GM10847 (cell line): Measurements from ENCODE around the gene CUL4A.

Source experiments
- POLR2A ChIP-seq: IDR thresholded peaks from 2 replicates; pipeline ENCODE4 v1.6.1; 2011; ENCODE audit not compliant: insufficient read length; ENCODE audit errors: extremely low read depth

The CUL4A gene

DNA sequence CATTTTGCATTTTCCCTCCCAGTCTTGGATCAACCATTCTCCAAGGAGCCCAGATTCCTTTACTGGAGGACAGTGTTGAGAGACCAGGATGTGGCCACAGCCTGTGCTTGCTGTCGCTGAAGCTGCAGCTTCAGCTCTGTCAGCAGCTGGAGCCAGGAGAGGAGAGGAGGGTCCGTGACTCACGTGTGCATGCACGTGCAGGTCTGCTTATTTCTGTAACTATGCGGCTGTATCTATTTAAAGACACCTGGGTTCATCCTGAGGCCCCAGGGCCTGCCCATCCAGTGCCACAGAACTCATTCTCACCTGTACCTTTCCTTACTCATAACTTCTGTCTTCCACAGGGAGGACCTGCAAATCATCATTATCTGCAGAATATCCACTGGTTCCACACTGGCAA, 79.5 kb downstream of the CUL4A start:
- TF ChIP-seq POLR2A = no peak

DNA sequence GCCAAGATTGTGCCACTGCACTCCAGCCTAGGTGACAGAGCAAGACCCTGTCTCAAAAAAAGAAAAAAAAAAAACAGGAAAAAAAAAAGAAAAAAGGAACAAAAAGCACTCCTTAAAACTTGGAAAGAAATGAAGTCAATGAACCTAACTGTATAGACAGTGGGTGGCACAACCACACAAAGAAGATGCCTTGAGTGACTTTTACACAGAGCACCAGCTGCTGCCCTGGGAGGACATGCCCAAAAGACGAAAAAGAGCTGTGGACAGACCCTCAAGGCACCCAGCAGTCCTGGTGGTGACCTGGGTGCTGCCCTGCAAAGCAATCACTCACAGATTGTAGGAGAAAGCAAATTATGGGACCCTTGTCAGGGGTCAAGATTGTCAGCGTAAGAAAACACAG, 81.7 kb downstream of the CUL4A start:
- TF ChIP-seq POLR2A = no peak

DNA sequence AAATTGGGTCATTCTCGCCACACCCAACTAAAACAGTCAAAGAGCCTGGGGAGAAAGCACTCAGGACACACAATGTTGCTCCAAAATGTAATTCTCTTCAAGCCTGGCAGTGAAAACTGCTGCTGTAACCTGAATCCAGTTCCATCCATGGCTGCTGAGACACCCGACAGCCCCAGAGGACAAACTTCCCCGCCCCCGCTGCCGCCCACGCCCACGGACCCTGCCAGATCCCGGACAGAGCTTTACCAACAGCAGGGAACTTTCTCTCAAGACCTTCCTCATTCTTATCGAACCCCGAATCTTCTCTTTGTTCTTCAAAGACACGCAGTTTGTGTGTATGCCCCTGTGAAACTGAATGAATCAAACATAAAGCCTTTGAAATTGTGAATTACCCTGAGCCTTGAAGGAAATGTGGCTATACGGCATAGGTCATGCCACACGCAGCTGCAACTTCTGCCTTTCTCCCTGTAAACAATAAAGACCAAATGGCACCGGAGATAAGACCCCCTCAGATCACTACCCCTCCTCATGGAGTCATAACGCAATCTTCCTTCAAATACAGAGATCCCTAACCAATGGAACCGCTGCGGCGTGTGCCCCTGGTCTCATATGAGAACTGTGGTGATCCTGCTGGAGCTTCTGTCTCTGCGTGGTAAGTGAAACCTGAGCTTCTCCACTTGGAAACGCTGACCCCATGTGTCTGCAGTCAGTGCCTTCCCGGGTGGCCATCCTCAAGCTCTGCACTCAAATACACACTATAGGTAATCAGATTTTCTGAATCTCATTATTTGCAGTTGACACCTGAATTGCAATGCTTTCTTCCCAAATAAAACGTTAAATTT, 82.8 kb downstream of the CUL4A start:
- no peak for TF ChIP-seq POLR2A

DNA sequence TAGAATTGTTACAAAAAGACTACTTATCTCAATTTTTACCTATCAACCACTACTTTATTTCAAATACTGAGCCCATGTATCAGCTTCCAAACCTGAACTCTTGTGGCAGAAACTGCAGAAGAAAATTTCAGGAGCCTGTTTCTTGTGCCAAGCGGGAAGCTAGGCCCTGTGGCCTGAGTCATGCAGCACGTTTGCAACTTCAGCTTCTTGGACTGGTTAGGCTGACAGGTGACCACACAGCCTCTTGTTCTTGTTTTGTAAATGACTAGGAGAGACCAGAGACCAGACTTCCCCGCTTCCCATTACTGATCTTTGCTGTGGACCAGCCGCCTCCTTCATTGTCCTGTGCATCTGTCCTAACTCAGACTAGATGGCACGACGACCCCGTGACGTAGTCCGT, 84.3 kb downstream of the CUL4A start:
- TF ChIP-seq POLR2A = no peak

DNA sequence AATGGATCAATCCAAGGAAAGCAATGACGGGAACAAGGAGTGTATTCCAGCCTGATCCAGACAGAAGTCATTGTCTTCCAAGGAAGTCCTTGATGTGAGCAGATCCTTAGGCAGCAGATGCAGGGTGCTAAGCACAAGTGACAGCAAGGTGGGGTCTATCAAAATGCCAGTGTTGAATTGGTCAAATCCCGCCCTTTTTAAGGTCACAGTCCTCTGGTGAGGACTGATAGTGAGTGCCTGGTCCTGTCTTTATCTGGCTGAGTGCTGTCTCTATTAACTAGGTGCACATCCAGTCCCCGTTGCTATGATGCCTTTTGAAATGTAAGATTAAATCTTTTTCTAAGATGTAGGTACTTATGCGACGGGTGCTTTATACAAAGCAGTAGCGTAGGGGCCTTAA, 86.4 kb downstream of the CUL4A start:
- no peak for TF ChIP-seq POLR2A

DNA sequence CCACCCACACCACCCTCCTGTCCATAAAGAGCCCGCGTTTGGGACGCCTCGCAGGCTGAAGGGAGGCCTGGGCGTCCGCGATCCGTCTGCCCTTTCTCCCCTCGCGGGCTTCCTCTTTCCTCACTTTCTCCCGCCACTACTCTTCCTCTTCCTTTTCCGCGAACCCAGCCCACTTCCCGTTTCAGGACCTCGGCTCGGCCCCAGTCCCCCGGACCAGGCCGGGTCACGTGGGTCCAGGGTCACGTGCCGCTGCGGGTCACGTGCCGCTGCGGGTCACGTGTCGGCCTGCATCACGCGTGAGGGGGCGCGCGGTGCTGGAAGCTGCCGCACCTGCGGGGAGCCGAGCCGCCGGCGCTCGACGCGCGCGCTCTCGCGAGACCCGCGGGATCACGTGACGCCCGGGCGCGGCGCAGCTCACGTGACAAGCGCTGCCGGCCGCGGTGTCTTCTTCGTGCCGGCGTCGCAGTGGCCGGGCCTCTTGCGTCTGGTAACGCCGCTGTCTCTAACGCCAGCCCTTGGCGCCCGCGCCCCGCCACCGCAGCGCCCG, 87.5 kb downstream of the CUL4A start, which contains the start of gene LAMP1:
TSS of gene LAMP1 (plus strand) at position 417 of the 547 bp plus-strand sequence. CDS start 196 bp downstream, outside the sequence.
- TF ChIP-seq POLR2A = peak; percentile 60

DNA sequence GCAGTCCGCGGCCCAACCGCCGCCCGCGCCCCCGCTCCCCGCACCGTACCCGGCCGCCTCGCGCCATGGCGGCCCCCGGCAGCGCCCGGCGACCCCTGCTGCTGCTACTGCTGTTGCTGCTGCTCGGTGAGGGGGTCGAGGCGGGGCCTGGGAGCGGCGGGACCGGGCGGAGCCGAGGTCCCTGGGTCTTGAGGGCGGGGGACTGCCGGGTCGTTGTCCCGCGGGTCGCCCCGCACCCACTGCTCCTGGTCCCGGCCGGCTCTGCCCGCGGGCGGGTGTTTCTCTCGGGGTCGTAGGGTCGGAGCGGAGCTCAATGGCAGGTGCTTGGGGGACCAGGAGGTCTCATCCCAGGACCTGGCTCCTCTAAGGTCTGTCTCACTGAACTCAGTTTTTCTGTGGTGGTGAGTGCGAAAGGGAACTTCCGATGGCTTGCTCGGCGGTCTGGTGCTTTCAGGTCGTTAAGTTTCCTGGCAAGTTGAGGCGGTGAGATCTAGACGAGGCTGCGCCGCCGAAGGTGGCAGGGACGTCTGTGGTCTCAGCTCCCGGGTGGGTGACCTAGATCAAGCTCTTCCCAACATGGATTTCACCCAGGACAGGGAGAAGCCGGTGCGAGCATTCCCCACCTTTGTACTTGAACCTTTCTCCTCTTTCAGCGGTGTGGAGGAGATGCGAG, 88.1 kb downstream of the CUL4A start:
- TF ChIP-seq POLR2A = no peak

DNA sequence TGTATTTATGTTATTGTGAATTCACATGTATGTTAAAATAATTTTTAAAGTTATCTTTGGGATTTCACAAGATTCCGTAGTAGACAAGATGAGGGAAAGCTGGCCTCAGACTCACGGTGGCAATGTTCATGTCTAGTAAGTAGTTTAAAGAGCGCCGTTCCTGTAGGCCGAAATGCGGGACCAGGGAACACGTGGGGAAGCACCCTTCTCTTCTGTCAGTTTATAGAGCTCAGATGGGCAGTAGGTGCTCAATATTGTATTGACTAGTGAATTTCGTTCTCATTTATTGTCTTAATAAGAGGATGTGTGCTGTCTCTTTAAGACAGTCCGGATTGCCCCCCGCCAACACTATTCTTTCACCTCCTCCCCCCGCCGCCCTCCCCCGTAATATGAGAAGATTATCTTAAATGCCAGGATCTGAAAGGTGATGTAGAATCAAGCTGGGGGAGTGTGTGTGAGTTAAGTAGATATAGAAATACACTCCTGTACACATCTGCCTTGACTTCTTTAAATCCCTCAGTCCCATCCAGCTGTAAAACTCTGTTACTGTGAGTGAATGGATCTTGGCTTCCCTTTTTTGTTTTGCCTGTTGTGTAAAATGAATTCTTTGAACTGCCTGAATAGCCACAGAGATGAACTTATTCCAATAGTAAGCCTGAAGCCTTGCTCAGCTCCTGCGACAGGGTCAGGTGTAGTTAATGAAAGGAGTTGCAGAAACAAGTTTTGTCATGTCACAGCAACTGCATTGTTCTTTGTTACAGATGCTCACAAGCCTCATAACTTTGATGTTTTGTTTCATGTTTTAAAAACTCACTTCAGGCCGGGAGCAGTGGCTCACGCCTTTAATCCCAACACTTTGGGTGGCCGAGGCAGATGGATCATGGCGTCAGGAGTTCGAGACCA, 88.9 kb downstream of the CUL4A start:
- TF ChIP-seq POLR2A = no peak

DNA sequence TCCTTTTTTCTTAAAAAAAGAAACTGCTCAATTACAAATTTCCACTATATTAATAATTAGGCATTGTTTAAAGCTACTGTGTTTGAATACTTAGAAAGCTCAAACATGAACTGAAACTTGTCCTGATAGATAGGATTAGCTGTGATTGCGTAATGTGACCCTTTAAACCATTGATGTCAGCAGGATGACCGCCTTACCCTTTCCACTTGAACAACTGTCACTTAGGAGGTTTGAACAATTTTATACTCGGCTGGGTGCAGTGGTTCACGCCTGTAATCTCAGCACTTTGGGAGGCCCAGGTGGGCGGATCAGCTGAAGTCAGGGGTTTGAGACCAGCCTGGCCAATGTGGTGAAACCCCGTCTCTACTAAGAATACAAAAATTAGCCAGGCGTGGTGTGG, 90.5 kb downstream of the CUL4A start:
- TF ChIP-seq POLR2A = no peak

DNA sequence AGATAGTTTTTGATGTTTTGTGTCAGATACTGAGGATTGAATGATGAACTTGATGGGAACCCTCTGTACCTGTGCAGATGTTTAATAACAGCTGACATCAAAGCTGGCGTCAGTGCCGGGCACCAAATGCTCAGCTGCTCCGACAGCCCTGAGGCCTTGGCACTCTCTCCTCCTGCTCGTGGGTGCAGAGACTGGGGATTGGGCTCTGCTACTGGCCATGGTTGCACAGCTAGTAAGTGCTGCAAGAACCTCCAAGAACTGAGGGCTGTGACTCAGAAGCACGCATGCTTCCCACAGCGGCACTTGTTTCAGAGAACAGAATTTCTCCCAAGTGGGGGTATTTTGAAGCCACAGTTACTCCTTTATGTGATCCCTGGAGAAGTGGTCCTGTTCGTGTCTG, 93.6 kb downstream of the CUL4A start:
- TF ChIP-seq POLR2A = no peak

DNA sequence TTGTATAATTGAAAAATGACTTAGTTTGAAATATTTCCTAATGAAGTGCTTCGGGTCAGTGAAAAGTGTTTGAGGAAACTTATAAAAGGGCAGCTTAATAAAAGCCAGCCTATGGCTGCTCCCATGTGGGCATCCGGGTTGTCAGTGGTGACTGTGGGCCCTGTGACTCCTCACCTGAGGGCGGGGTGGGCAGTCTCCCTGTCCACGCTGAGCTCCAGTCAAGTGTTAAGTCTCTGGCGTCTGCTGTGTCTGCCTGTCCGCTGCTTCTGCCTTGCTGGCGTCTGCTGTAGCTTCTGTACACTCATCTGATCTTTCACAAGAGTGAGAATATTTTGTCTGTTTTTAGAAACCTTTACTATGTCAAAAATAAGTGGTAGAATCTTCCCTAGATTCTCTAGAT, 94.7 kb downstream of the CUL4A start:
- no peak for TF ChIP-seq POLR2A

DNA sequence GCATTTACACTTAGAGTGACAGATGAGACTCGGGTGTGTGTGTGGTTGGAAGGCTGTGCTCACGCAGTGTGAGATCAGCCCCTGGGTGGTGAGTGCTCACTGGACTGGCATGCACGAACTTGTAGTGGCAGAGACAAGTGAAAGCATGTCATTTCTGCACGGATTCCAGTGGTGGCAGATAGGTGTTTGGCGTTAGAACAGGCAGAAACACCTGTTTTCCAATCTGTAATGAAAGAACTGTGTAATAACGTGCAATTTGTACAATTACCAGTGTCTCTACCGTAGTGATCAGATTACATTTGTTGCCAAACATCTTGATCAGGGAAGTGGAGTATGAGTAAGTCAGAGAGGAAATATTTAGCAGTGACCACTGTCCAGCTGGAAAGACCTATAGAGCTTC, 95.8 kb downstream of the CUL4A start:
- no peak for TF ChIP-seq POLR2A

DNA sequence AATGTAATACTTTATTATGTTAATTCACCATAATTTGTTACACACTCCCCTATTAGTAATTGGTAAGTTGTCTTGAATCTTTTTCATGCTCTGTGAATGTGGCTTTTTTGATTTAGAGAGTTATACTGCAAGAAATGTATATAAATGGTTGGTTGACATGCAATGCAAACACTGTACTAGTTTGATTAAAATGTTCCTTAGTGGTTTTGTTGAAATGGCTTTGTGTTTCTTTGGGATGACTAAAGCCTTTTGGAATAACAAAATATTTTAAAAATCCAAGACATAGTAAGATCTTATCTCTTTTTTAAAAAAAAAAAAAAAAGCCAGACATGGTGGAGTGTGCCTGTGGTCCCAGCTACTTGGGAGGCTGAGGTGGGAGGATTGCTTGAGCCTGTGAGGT, 98.1 kb downstream of the CUL4A start:
- no peak for TF ChIP-seq POLR2A

DNA sequence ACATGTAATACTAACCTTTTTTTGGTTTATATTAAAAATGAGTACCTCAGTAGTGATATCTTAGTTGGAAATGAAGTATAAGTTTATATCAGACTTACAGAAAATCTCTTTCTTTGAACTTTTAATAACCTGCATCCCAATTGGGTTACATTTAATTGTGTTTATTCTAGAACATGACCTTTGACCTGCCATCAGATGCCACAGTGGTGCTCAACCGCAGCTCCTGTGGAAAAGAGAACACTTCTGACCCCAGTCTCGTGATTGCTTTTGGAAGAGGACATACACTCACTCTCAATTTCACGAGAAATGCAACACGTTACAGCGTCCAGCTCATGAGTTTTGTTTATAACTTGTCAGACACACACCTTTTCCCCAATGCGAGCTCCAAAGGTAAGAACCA, 100.1 kb downstream of the CUL4A start:
- TF ChIP-seq POLR2A = no peak

DNA sequence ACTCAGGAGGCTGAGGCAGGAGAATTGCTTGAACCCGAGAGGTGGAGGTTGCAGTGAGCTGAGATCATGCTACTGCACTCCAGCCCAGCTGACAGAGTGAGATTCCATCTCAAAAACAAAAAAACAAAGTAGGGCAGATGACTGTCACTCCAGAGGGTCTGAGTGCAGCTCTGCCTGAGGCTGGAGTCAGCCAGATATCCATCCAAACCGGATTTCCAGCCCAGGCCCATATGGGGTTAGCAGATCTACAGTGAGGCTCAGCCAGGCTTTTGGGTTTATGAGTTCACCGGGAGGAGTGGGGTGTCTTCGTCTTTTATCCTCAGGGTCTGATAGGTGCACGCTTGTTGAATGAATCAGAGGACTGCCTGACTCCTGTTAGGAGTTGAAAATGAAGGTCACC, 106.6 kb downstream of the CUL4A start:
- no peak for TF ChIP-seq POLR2A
